H1 (cell line): ENCODE results near the gene RNF144A. TPM values are rescaled to one million over a fixed set of nuclear protein-coding genes. Genes with fewer than 3 reads are reported as not detected.

Experiments used
- CTCF ChIA-PET: fragments of 300-600 bp; sonication (Branson Sonifier 250); formaldehyde crosslinking; loops from one replicate; lab custom pipeline; 2021; ENCODE audit not compliant: partially characterized antibody; lab: Charles Lee
- POLR2A ChIA-PET: fragments of 300-600 bp; sonication (Branson Sonifier 250); formaldehyde crosslinking; loops from one replicate; lab custom pipeline; 2021; ENCODE audit warnings: inconsistent platforms; ENCODE audit not compliant: partially characterized antibody; lab: Charles Lee
- DNase-seq, 2 experiments: peaks; one replicate each; pipeline versions ENCODE4 v3.0.0 to v3.0.0-alpha.2; 2010 to 2022; ENCODE audit warnings: low spot score in 2 of 2, low read depth in 1 of 2, mixed read lengths in 1 of 2
- FAIRE-seq: peaks from 2 replicates; lab custom pipeline; 2011; peaks lifted over from hg19 to GRCh38; lab: Jason Lieb, UNC
- H2AFZ ChIP-seq: 2 replicates; pipeline ENCODE4 v1.8.1; 2012; ENCODE audit warnings: low read length, inconsistent platforms
- H2AK5ac ChIP-seq: 2 replicates; pipeline ENCODE4 v1.6.1; 2013; ENCODE audit warnings: low read depth, low read length
- H2BK120ac ChIP-seq: replicated peaks from 2 replicates; pipeline ENCODE3; 2013; ENCODE audit warnings: low read depth, low read length, inconsistent platforms
- H2BK12ac ChIP-seq: 2 replicates; pipeline ENCODE4 v1.6.1; 2013; ENCODE audit warnings: low read depth, low read length
- H2BK15ac ChIP-seq: 2 replicates; pipeline ENCODE4 v1.6.1; 2013; ENCODE audit warnings: low read length
- H2BK20ac ChIP-seq: 2 replicates; pipeline ENCODE4 v1.6.1; 2013; ENCODE audit warnings: low read length
- H2BK5ac ChIP-seq: 2 replicates; pipeline ENCODE4 v1.6.1; 2013; ENCODE audit warnings: low read depth, low read length
- H3K14ac ChIP-seq: 2 replicates; pipeline ENCODE4 v1.6.1; 2013; ENCODE audit warnings: inconsistent platforms; ENCODE audit not compliant: insufficient read length
- H3K18ac ChIP-seq: 2 replicates; pipeline ENCODE4 v1.6.1; 2013; ENCODE audit warnings: low read length; ENCODE audit errors: extremely low read depth
- H3K23ac ChIP-seq: 2 replicates; pipeline ENCODE4 v1.6.1; 2013; ENCODE audit warnings: inconsistent platforms; ENCODE audit not compliant: insufficient read length
- H3K23me2 ChIP-seq: 2 replicates; pipeline ENCODE4 v1.6.1; 2013; ENCODE audit warnings: low read depth, low read length
- H3K27ac ChIP-seq: 2 replicates; pipeline ENCODE4 v1.6.1; 2011; ENCODE audit warnings: low read depth, low read length, inconsistent platforms
- H3K27me3 ChIP-seq, 4 experiments: replicated peaks in 1 of 4; 1 replicate in 1 of 4; 2 replicates in 3 of 4; pipeline versions ENCODE4 v1.6.1 to v1.8.1; 2011 to 2013; ENCODE audit warnings: low read length in 3 of 4, mild to moderate bottlenecking in 3 of 4, inconsistent platforms in 2 of 4, mixed read lengths in 2 of 4, moderate library complexity in 1 of 4; ENCODE audit not compliant: control insufficient read depth in 3 of 4, insufficient read depth in 3 of 4; ENCODE audit errors: extremely low read depth in 1 of 4
- H3K36me3 ChIP-seq, 4 experiments: 2 replicates each; pipeline versions ENCODE4 v1.6.1 to v1.8.1; 2011 to 2013; ENCODE audit warnings: mild to moderate bottlenecking in 4 of 4, low read length in 3 of 4, moderate library complexity in 2 of 4, control low read depth in 1 of 4, inconsistent platforms in 1 of 4; ENCODE audit not compliant: insufficient read depth in 4 of 4, control insufficient read depth in 2 of 4
- H3K4ac ChIP-seq: replicated peaks from 2 replicates; pipeline ENCODE3; 2013; ENCODE audit warnings: low read length, low read depth, mixed read lengths, inconsistent platforms; ENCODE audit not compliant: insufficient read length
- H3K4me1 ChIP-seq, 4 experiments: replicated peaks in 1 of 4; 1 replicate in 1 of 4; 2 replicates in 3 of 4; pipeline versions ENCODE4 v1.6.1 to v1.8.1; 2011 to 2013; ENCODE audit warnings: low read length in 3 of 4, inconsistent platforms in 2 of 4, mixed read lengths in 1 of 4; ENCODE audit not compliant: insufficient read depth in 4 of 4, control insufficient read depth in 3 of 4
- H3K4me2 ChIP-seq, 2 experiments: 2 replicates each; pipeline versions ENCODE4 v1.6.1 to v1.8.1; 2011 to 2013; ENCODE audit warnings: low read depth in 2 of 2, low read length in 2 of 2, control low read depth in 1 of 2, inconsistent platforms in 1 of 2, mild to moderate bottlenecking in 1 of 2; ENCODE audit not compliant: insufficient read depth in 1 of 2
- H3K4me3 ChIP-seq, 4 experiments: fragments of 200-600, 300-600 bp in 1 of 4; sonication (generic), shearing (Covaris generic), sonication (Bioruptor Twin) in 1 of 4; 2 replicates each; pipeline versions ENCODE4 v1.5.1 to v1.8.1; 2011 to 2016; ENCODE audit warnings: low read length in 4 of 4, low read depth in 3 of 4, control low read depth in 2 of 4, inconsistent platforms in 2 of 4, mild to moderate bottlenecking in 2 of 4, mixed read lengths in 1 of 4, moderate library complexity in 1 of 4; ENCODE audit not compliant: insufficient read depth in 2 of 4; ENCODE audit errors: extremely low read depth in 1 of 4
- H3K56ac ChIP-seq: replicated peaks from 2 replicates; pipeline ENCODE3; 2013; ENCODE audit warnings: low read depth, mild to moderate bottlenecking, mixed read lengths, low read length, inconsistent platforms; ENCODE audit not compliant: insufficient read length
- H3K79me1 ChIP-seq: 2 replicates; pipeline ENCODE4 v1.6.1; 2013; ENCODE audit warnings: low read depth, low read length, control low read depth
- H3K79me2 ChIP-seq, 2 experiments: 2 replicates each; pipeline versions ENCODE4 v1.6.1 to v1.8.1; 2012 to 2013; ENCODE audit warnings: low read length in 2 of 2, mild to moderate bottlenecking in 2 of 2, inconsistent platforms in 1 of 2; ENCODE audit not compliant: insufficient read depth in 2 of 2, control insufficient read depth in 1 of 2
- H3K9ac ChIP-seq, 4 experiments: replicated peaks in 1 of 4; 1 replicate in 1 of 4; 2 replicates in 3 of 4; pipeline versions ENCODE4 v1.6.1 to v1.8.1; 2011 to 2013; ENCODE audit warnings: low read depth in 3 of 4, low read length in 3 of 4, control low read depth in 2 of 4, mild to moderate bottlenecking in 2 of 4, moderate library complexity in 2 of 4, inconsistent platforms in 1 of 4; ENCODE audit errors: extremely low read depth in 1 of 4
- H3K9me3 ChIP-seq, 2 experiments: 2 replicates each; pipeline versions ENCODE4 v1.6.1 to v1.8.1; 2012 to 2013; ENCODE audit warnings: mild to moderate bottlenecking in 2 of 2, moderate library complexity in 2 of 2, control low read depth in 1 of 2, inconsistent platforms in 1 of 2, low read depth in 1 of 2, low read length in 1 of 2, mixed read lengths in 1 of 2; ENCODE audit not compliant: insufficient read depth in 2 of 2
- H4K20me1 ChIP-seq, 2 experiments: replicated peaks in 1 of 2; 2 replicates each; pipeline versions ENCODE3 to v1.8.1; 2011 to 2013; ENCODE audit warnings: inconsistent platforms in 2 of 2, low read length in 2 of 2, mild to moderate bottlenecking in 1 of 2; ENCODE audit not compliant: insufficient read depth in 2 of 2, control insufficient read depth in 1 of 2
- H4K5ac ChIP-seq: 2 replicates; pipeline ENCODE4 v1.6.1; 2013; ENCODE audit warnings: low read length, low read depth, mixed read lengths, inconsistent platforms; ENCODE audit not compliant: insufficient read length
- H4K8ac ChIP-seq: 2 replicates; pipeline ENCODE4 v1.8.0; 2013; ENCODE audit warnings: mild to moderate bottlenecking, moderate library complexity, low read length, inconsistent platforms; ENCODE audit not compliant: insufficient read depth; ENCODE audit errors: extremely low read depth
- H4K91ac ChIP-seq: replicated peaks from 2 replicates; pipeline ENCODE3; 2013; ENCODE audit warnings: low read length, mixed read lengths, inconsistent platforms; ENCODE audit not compliant: insufficient read length
- CTCF ChIP-seq, 3 experiments: IDR thresholded peaks; 1 replicate in 2 of 3; 2 replicates in 1 of 3; pipeline versions ENCODE4 v1.5.1 to v1.6.1; 2011; ENCODE audit warnings: low read length in 3 of 3, mild to moderate bottlenecking in 3 of 3, inconsistent platforms in 2 of 3, low read depth in 1 of 3, moderate library complexity in 1 of 3; ENCODE audit not compliant: insufficient read depth in 1 of 3; ENCODE audit errors: control extremely low read depth in 1 of 3
- GABPA ChIP-seq: IDR thresholded peaks from 2 replicates; pipeline ENCODE4 v1.6.1; 2011; ENCODE audit warnings: mild to moderate bottlenecking, low read length, moderate library complexity, borderline replicate concordance; ENCODE audit not compliant: insufficient read depth
- POU5F1 ChIP-seq: IDR thresholded peaks from 2 replicates; pipeline ENCODE4 v1.6.1; 2011; ENCODE audit warnings: low read depth, mild to moderate bottlenecking, low read length, moderate library complexity
- RBBP5 ChIP-seq: IDR thresholded peaks from 2 replicates; pipeline ENCODE4 v1.7.1; 2012; ENCODE audit warnings: low read depth, mild to moderate bottlenecking, inconsistent platforms, low read length, moderate library complexity, borderline replicate concordance
- SIX5 ChIP-seq: IDR thresholded peaks from 2 replicates; pipeline ENCODE4 v1.6.1; 2011; ENCODE audit warnings: mild to moderate bottlenecking, low read depth, low read length
- USF2 ChIP-seq: IDR thresholded peaks from 2 replicates; pipeline ENCODE4 v1.6.1; 2011; ENCODE audit warnings: low read length, improper control_type of control experiment
- YY1 ChIP-seq: IDR thresholded peaks from 2 replicates; pipeline ENCODE4 v1.6.1; 2011; ENCODE audit warnings: low read depth, mild to moderate bottlenecking, low read length
- ZNF274 ChIP-seq: IDR thresholded peaks from 2 replicates; pipeline ENCODE4 v1.7.0; 2012; ENCODE audit warnings: low read length, borderline replicate concordance; ENCODE audit errors: extremely low read depth
- WGBS, 2 experiments: shearing (Covaris generic) in 1 of 2; methylation state at CpG; one replicate each; pipeline versions ENCODE4 v1.1.6 to v1.1.7; 2013 to 2015; ENCODE audit warnings: low lambda C conversion rate in 2 of 2, mixed read lengths in 2 of 2, inconsistent platforms in 1 of 2, low coverage in 1 of 2, missing lambda C conversion rate in 1 of 2; ENCODE audit not compliant: insufficient replicate concordance in 2 of 2, insufficient coverage in 1 of 2, insufficient read length in 1 of 2; ENCODE audit errors: extremely low coverage in 1 of 2, missing lambda C conversion rate in 1 of 2; 5-methylcytosine and 5-hydroxymethylcytosine counted together
- polyA plus RNA-seq, 7 experiments: library from polyadenylated mRNA; depleted of rRNA in 3 of 7; stranded (reverse) in 5 of 7; unstranded in 2 of 7; fragments of >200 nt in 5 of 7; fragments of 200-250 nt in 2 of 7; gene quantifications; 1 replicate in 5 of 7; 2 replicates in 1 of 7; 4 replicates in 1 of 7; pipeline versions ENCODE4 v1.2.1 to v1.2.3, GENCODE V29; 2011 to 2013; ENCODE audit warnings: missing spikeins in 2 of 7, mixed read lengths in 2 of 7
- total RNA-seq: library from RNA; stranded (reverse); fragmentation: NEBNext Ultra II Directional; extraction: Animal tissue kit (Norgen Biotek cat#: 25700); gene quantifications from 2 replicates; pipeline ENCODE4 v1.2.1, GENCODE V29; 2021
- TF ChIP-seq, protein P1 (sequence below): IDR thresholded peaks from 2 replicates; pipeline ENCODE4 v1.6.1; 2012; ENCODE audit warnings: low read length, inconsistent platforms

The RNF144A gene
- total and polyA plus RNA-seq, 2 of the 8 experiments (the other 6 are each of a cell fraction or from before 2014, with no cell fraction given) = 14.0 to 15.0 TPM

DNA sequence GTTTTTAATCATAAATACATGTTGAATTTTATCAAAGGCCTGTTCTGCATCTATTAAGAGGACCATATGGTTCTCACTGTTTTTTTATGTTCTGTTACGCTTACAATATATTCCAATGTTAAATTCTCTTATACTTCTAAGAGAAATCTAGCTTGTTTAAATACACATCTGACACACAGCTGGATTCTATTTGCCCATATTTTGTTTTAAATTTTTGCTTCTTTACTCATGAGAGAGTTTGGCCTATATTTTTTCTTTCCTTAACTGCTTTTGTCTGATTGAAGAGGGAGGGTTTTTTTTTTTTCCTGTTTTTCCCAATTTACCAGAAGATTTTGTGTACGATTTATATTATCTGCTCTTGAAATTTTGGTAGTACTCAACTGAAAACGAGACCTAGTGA is 34.9 kb downstream of the RNF144A start:
- Histone ChIP-seq H3K56ac (no peak overlapping the region), H3K27ac (no peak overlapping the region), H3K23ac (no peak overlapping the region), H2BK5ac (no peak overlapping the region), H3K4me1 (no peaks in the 10 kb centered on the region), H3K4ac (no peak overlapping the region), H2BK15ac (no peak overlapping the region), H4K91ac (no peak overlapping the region), H3K9ac (no peak overlapping the region), H4K5ac (no peak overlapping the region), H3K27me3 (no peaks in the 10 kb centered on the region), H3K14ac (no peak overlapping the region), H3K23me2 (no peaks in the 10 kb centered on the region), H3K79me2 (no peaks in the 10 kb centered on the region), H3K4me2 (no peak overlapping the region), H4K20me1 (no peaks in the 10 kb centered on the region), H2BK12ac (no peak overlapping the region), H3K4me3 (no peak overlapping the region), H2BK20ac (no peak overlapping the region), H3K18ac (no peak overlapping the region), H2AK5ac (no peak overlapping the region), H3K36me3 (no peaks in the 10 kb centered on the region), H2AFZ (no peak overlapping the region), H4K8ac (no peak overlapping the region), H3K79me1 (peaks cover 2% of the 10 kb centered on the region; the same call in 1 of the 2 replicates), H3K9me3 (no peaks in the 10 kb centered on the region), H2BK120ac (no peak overlapping the region)
- no peak for DNase-seq
- ChIA-PET POLR2A (no interaction called here), CTCF (no interaction called here)
- 61% methylated on average over 3 of the region's 3 CpGs; no CpG with 5 or more reads in 1 of the 2 experiments for WGBS, 2 experiments
- FAIRE-seq = no peak
- TF ChIP-seq GABPA (no peak), USF2 (no peak), YY1 (no peak), RBBP5 (no peak), POU5F1 (no peak), SIX5 (no peak), CTCF (IDR thresholded peaks at IDR 0.05; ENCODE audit: control extremely low read depth in 1 of 3, insufficient read depth in 1 of 3, low read depth in 1 of 3, low read length in 3 of 3) (no peak), ZNF274 (no peak)
- TF ChIP-seq, protein P1, sequence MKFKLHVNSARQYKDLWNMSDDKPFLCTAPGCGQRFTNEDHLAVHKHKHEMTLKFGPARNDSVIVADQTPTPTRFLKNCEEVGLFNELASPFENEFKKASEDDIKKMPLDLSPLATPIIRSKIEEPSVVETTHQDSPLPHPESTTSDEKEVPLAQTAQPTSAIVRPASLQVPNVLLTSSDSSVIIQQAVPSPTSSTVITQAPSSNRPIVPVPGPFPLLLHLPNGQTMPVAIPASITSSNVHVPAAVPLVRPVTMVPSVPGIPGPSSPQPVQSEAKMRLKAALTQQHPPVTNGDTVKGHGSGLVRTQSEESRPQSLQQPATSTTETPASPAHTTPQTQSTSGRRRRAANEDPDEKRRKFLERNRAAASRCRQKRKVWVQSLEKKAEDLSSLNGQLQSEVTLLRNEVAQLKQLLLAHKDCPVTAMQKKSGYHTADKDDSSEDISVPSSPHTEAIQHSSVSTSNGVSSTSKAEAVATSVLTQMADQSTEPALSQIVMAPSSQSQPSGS = no peak
